ENCODE results near the gene ZNF182.
A peak's percentile ranks its signal among the peaks of the same experiment; 100 is the strongest.
"Not testable (repeated sequence)": the region's sequence is repeated elsewhere in the genome, so short reads cannot be mapped to it uniquely, and the experiment has no call there.

The ZNF182 gene

DNA sequence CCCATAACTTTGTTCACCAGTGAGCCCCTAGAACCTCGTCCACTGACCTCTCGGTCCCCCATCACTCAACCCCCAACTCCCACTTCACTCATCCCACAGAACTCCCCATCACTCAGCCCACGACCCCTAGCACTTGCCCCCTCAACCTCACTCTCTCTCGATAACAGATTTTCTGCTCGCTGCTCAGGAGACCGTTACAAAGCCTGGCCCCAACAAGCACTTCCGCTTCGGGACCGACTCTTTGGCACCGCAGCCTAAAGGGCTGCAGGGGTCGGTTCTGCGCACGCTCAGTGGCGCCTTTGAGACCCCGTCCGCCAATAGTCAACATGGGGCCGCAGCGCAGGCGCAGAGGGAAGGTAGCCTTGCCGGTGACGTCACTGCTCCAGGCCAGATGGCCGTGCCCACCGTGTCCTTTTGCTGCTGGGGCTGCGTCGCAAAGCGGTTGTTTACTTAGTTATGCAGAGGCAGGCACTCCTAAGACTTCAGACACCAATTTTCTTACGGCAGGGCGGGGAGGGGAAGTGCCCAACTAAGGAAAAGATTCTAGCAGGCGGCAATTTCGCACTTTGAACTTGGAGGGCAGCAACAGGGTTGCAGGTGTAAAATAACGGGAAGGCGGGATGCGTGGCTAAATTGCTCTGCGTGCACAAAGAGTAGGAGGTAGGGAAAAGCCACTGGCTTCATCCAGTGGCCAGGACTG lies at the start of gene ZNF182:
Gene ZNF182, minus strand, starts transcription at position 232 of the 700 bp plus-strand sequence. CDS start 1,380 bp downstream, outside the sequence.
- DNase-seq, result peak; percentile 83

DNA sequence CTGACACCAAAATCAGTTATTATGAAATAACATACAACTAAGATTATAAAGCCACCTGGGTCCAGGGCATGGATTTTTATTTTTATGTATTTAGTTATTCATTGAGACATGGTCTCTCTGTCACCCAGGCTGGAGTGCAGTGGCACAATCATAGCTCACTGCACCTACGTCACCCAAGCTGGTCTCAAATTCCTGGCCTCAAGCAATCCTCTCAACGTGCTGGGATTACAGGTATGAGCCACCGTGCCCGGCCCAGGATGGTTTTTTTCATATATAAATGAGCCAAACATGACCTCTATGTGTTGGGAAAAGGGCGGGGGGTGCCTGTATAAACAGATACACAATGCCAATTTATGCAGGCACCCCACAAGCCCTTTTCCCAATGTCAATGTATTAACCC lies 43.1 kb upstream of the ZNF182 start:
- DNase-seq, result no peak

DNA sequence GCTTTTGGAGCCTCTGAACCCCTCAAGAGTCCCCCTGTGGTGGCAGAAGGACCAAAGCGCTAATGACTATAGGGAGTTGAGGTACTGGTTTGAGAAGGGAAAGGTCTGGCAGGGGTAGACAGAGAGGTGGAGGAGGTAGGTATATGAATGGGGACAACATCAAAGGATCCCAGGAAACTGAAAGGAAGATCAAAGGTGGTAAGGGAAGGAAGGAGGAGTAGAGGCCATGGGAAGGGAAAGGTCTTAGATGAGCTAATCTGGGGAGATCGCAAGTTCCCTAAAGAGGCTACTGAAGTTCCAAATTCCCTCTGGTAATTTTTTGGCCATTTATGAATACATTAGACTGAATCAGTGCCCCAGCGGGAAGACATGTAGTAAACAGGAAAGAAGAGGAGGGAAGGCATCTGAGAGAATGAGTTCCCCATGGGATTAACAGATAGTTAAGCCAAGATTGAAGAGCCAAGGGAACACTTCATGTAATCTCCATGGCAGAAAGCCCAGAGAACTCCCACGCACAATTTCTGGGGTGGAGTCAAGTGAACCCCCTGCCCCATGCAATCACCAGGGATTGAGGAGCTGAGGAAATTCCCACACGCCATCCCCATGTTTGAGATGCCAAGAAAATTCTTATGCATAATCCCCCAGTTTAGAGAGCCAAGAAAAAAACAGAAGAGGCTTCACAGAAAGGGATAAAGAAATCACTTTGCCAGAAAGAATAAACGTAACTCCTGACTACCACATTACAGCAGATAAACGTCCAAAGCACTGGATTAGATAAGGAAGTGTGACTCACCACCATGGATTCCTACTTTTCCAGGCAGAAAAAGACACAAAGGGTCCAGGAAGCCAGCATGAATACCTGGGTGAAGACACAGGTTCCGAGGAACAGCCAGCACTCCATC lies 41.9 kb upstream of the ZNF182 start:
- no peak for DNase-seq

DNA sequence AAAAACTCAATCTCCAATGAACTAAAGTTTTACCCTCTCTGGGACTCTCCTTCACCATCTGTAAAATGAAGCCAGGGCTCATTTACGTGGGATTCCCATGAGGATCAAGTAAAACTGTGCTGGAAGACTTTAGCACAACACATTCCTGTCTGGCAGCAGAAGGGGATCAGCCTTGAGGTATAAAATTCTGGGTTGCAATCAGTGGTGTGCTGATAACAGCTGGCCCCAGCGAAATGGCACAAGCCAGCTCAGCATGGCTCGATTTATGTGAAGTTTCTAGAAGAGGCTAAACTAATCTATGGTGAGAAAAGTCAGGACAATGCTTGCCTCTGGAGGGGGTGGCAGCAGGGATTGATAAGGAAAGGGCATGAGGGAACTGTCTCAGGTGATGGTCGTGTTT lies 39.3 kb upstream of the ZNF182 start:
- no peak for DNase-seq

DNA sequence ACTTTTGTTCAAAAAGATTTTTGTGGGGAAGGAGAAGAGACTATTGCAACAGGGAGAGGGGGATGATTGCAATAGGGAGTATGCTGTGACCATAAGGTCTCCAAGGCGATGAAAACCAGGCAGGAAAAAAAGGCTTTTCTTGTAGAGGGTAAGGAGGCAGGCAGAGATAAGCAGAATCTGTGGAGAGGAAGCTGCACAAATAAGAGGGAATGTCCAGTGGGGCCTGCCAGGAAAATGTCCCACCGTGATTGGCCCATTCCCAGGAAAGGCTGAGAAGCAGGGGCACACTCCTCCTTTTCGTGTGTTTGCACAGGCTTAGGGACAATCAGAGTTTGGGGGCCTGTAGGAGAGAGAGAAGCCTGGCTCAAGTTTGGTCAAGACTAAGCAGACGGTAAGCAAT lies 32.1 kb upstream of the ZNF182 start:
- DNase-seq, result no peak

DNA sequence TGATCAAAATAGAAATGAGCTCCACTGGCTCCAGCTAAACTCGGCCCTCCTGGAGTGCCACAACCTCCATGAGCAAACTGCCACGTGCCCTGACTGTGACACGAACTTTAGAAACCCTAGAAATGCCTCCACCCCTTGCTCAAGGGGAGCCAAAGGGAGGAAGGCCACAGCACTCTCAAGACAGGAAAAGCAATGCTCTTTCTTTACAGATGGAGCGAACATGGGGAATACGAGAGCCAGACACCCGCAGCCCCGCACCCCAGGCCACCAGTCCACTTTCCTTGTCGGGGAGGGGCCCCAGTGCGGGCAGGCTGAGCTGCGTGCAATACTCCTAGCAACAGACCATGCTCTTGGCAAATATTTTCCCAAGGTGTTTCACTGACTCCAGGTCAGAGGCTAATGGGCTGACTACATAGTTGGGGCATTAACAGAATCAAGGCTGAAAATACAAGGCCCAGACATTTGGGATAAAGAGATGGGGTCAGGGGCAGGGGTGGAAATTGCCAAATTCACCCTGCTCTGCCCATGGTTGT lies 26.9 kb upstream of the ZNF182 start:
- not testable (repeated sequence) for DNase-seq

DNA sequence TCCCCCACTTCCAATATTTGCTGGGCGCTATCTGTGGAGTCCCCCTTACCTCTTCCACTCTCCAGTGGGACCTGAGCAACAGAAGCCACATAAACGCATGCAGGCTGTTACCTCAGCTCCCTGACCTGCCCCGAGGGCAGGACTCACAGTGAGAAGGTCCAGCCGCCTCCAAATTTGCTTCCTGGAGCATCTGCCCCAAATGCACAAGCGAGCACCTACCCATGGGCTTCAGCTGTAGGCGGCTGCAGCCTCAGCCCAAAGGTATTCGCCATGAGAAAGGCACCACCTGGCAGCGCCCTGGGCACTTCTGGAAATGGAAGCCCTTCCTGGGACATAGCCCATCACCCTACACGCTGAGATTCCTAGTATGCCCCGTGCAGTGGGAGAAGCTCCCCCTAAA lies 26.4 kb upstream of the ZNF182 start:
- no peak for DNase-seq

DNA sequence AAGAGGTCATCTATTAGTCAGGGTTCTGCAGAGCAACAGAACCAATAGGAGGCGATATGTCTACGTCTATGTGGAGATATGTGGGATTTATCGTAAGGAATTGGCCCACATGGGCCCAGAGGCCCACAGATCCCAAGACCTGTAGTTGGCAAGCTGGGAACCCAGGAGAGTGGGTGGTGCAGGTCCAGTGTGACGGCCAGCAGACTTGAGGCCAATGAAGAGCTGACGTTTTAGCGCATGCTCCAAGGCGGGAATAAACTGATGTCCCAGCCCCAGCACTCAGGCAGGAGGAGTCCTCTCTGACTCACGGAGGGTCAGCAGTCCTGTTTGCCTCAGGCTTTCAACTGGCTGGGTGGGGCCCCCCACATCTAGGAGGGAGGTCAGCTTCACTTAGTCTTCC lies 24.3 kb upstream of the ZNF182 start:
- DNase-seq, result no peak

DNA sequence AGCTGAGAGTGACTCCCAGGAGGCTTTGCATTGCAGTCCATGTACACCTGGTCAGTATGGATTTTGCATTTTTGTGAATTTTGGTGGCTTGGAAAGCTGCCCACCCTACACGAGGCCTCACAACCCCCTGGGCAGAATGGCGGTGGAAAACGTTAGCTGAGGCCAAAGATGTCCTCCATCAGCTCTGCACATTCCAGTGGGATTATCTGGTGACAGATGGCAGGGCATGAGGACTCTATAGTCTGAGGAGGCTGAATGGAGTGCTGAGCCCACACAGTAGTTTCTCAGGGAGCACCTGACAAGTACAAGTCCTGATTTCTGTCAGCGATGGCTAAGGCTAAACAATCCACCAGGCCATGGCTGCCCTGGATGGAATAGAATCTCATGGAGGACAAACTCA lies 23.8 kb upstream of the ZNF182 start:
- not testable (repeated sequence) for DNase-seq

DNA sequence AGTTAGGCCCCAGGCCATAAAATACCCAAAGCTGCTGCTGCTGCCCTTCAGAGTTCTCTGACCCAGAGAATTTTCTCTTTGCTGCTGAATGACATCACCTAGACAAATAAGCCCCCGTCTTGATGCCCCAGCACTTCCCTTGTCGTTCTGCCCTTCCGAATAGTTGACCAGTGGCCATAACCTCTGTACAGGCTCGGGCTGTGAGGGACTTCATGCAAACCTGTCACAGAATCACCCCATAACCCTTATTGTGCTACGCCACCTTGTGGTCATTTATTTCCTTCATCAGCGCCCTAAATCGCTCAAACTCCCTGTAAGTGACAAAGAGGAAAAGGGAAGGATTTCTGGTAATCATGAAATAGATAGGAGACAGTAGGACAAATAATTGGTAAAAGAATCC lies 21.8 kb upstream of the ZNF182 start:
- peak; percentile 11 for DNase-seq

DNA sequence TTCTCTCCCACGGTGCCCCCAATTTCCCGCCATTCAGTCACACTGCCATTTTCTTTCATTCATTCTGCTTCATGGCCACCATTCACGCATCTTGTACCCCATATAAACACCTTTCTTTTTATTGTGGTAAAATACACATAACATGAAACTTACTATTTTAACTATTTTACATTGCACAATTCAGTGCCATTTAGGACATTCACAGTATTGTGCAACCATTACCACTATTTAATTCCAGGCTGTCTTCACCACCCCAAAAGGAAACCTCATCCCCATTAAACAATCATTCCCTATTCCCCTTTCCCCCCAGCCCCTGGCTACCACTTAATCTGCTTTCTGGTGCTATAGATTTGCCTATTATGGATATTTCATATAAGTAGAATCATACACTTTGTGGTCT lies 18.9 kb upstream of the ZNF182 start:
- DNase-seq, result no peak

DNA sequence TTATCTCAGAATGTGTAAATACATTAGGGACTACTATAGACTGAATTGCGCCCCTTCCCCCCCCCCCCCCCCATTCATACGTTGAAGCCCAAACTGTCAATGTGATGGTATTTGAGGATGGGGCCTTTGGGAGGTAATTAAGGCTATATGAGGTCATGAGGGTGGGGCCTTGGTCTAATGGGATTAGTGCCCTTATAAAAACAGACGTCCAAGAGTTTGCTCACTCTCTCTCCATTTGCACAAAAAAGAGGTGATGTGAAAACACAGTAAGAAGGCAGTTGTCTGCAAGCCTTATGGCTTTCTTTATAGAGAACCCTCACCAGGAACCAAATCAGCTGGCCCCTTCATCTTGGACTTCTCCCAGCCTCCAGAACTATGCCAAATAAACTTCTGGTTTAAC lies 18.3 kb upstream of the ZNF182 start:
- DNase-seq, result no peak

DNA sequence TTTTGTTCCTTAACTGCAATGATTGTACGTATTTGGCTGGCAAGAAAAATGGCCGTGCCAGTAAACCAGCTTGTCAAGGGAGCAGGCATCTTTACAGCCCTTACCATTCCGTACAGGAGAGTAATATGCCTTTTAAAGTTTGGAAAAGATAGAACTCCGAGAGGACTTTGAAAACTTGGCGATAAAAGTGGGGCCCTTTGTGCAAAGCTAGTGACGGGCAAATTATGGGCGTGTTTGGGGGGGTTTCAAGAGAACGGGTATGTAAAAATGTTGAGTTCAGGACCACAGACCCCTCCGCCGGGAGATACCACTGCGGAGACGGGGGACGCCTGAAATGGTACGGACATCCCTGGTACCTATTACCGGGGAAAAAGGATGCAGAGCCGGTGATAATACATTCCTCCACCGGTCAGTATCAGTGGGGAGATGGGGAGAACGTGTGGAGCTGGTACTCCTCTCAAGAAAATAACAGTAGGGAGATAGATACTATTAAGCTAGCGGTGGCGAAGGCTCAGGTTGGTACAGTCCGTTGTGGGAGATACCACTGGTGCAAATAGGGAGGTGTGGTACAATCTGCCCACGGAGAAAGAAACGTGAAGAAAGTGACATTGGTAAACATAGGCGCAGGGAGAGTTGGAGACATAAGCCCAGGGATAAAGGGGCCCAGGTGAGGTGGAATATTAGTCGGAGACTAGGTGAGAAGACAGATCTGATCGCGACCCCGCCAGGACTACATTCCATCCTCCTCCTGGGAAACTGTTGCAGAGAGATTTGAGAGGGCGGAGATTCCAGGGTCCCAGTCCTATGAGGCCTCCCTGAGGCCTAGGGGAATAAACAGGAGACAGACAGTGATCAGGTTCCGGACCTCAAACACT lies 17.5 kb upstream of the ZNF182 start:
- peak; percentile 23 for DNase-seq

DNA sequence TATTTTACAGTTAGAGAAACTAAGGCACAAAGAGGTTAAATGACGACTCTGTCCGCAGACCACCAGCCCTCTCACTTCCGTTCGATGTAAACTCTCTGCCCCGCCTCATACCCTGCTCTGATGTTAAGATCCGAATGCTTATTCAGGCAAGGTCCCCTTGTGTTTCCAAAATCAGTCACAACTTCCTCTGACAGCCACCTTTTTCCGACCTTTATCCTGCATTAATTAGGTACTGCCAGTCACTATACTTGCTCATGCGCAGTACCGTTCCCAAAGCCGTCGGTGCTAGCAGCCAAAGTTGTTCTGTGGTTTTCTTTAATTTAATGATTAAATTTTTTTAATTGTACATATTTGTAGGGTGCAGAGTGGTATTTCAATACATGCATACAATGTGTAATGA lies 16.7 kb upstream of the ZNF182 start:
- not testable (repeated sequence) for DNase-seq

DNA sequence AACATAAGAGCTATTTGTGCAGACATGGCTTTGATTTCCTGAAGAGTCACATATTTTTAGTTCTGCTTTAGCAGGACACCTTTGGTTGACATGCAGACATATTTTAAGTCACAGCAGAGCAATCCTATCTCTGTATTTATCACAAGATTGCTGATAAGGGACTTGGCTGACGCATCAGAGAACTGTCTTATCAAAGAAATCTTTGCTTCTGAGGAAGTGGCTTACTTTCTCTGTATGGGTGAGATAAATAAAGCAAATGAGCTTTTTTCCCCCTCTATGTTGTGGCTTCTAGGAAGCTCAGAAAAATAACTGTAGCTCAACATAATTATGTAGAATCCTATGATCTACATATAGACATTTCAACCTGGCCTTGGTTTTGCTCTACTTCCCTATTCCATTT lies 16.1 kb upstream of the ZNF182 start:
- DNase-seq, result not testable (repeated sequence)

DNA sequence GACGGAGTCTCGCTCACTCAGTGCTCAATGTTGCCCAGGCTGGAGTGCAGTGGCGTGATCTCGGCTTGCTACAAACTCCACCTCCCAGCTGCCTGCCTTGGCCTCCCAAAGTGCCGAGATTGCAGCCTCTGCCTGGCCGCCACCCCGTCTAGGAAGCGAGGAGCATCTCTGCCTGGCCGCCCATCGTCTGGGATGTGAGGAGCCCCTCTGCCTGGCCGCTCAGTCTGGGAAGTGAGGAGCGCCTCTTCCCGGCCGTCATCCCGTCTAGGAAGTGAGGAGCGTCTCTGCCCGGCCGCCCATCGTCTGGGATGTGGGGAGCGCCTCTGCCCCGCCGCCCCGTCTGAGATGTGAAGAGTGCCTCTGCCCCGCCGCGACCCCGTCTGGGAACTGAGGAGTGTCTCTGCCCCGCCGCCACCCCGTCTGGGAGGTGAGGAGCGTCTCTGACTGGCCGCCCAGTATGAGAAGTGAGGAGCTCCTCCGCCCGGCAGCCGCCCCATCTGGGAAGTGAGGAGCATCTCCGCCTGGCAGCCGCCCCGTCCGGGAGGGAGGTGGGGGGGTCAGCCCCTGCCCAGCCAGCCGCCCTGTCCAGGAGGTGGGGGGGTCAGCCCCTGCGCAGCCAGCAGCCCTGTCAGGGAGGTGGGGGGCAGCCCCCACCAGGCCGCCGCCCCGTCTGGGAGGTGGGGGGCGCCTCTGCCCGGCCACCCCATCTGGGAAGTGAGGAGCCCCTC lies 13.0 kb upstream of the ZNF182 start:
- not testable (repeated sequence) for DNase-seq

DNA sequence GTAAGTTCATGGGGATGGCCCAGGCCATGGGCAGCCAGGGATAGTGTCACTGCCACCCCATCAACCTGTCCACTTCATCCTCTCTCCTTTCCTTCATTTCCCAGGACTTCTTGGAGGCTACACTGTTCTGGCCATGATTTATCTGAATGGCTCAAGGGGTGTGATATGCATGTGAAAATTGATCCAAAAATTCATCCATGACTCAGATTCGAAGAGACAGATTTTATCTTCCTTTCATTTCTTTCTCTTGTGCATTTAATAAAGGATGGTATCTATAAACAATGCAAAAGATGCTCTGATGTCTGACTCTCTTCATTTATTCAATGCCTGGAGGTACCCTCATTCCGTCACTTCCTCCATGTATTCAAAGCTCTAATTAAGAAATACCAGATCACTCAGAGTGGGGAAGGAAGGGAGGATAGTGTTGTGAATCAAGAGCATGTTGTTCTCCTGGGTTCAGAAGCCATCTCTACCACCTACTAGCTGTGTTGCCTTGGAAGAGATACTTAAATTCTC lies 5.7 kb upstream of the ZNF182 start:
- DNase-seq, result not testable (repeated sequence)

DNA sequence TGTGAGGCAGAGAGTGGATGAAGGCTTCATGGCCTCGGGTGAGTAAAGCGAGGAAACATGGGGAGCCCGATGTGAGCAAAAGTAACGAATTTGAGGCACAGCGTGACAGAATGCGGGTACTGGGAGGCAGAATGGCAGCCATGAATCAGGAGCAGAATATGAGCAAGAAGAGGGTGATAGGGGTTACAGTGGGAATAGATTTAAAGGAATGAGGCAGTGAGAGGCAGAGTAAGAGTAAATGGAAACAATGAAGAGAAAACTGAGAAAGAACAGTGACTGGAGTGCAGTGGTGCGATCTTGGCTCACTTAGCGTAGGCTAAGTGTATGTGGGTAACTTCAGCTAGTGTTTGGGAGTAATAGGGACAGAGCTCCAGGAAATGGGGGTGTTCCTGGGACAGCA lies 2.9 kb upstream of the ZNF182 start, which contains the start of gene SPACA5:
Gene SPACA5, plus strand, starts transcription at position 301 of the 400 bp plus-strand sequence. CDS start 815 bp downstream, outside the sequence.
- not testable (repeated sequence) for DNase-seq

DNA sequence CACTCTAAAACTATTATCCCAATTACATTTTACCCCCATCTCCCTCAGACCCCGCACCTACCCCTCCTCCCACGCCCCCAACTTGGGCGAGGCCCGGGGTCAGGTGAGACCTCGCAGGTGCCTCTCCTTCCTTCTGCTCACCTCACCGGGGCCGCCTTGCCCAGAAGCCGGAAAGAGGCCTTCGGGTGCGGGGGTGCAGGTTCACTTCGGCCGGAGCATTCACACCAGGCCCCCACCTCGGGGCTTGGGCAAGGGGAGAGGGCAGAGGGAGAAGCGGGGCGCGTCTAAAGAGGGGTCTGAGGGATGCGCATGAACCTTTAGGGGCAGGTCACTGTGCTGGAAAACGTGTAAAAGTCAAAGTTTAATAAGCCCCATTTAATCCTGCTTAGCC lies 427 bp downstream of the ZNF182 start:
- DNase-seq, result no peak

DNA sequence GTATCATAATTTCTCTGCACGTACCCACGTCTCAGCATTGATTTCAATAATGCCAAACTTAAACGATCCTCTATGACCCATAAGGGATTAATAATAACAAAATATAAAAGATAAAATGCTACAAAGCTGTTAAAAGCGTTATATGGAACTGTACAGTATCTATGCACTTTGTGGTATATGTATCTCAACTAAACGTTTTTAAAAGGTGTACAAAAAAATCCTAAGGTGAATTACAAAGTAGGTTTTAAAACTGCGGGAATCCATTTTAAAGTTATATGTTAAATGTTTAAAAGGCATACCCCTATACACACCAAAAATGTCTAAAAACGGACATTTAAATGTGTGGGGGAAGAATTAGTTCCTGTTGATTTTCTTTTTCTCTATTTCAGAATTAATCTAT lies 860 bp downstream of the ZNF182 start:
- DNase-seq, result no peak

DNA sequence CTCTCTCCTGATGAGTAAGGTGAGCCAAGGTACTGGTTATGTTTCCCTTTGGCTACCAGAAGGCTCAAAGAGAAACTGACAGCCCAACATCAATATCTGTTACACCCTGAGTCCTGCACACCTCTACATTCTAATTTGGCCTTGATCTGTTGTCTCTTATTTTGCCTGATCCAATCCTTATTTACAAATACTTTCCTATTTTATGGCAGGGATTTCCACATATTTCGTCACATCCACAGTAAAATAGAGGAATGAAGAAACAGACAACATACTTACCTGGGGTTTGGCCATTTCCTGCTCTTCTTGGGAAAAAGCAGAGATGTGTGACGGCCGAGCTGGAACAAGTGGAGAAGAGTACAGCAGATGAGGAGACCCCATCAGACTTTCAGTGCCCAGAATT lies 1.5 kb downstream of the ZNF182 start:
- no peak for DNase-seq

DNA sequence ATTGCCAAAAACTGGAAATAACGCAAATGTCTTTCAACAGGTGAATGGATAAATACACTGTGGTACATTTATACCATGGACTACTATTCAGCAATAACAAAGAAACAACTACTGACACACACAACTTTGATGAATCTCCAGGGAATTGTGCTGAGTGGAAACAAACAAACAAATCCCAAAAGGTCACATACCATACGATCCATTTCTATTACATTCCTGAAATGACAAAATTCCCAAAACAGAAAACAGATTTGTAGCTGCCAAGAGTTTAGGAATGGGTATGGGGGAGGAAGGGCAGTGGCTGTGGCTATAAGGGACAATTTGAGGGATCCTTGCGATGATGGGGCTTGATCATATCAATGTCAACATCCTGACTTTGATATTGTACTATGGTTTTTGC lies 2.5 kb downstream of the ZNF182 start:
- no peak for DNase-seq

All from NCI-H510A (cell line).